Activated T-cell treated with anti-CD3 and anti-CD28 coated beads, Interleukin-2, amount 50 U/mL, for 48 hours (primary cell): ENCODE results near the gene RALGAPB.
"Not testable (repeated sequence)": the region's sequence is repeated elsewhere in the genome, so short reads cannot be mapped to it uniquely, and the experiment has no call there.

Experiments used
- DNase-seq, 2 experiments: peaks; one replicate each; pipeline ENCODE4 v3.0.0-alpha.2; 2020

Gene RALGAPB

DNA sequence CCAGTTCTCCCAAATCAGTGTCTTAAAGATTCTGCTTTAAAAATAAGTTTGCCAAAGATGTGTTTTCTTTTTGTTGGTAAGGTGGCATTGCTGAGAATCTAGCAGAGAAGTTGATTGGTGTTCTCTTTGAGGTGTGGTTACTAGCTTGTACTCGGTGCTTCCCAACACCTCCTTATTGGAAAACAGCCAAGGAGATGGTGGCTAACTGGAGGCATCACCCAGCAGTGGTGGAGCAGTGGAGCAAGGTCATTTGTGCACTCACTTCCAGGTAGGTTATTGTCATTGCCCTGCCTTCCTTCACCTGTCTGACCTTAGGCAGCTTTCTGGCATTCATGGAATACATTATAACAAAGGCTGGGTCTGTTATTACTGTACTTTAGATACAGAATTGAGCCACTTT lies 26.7 kb downstream of the RALGAPB start:
- DNase-seq, result no peak

DNA sequence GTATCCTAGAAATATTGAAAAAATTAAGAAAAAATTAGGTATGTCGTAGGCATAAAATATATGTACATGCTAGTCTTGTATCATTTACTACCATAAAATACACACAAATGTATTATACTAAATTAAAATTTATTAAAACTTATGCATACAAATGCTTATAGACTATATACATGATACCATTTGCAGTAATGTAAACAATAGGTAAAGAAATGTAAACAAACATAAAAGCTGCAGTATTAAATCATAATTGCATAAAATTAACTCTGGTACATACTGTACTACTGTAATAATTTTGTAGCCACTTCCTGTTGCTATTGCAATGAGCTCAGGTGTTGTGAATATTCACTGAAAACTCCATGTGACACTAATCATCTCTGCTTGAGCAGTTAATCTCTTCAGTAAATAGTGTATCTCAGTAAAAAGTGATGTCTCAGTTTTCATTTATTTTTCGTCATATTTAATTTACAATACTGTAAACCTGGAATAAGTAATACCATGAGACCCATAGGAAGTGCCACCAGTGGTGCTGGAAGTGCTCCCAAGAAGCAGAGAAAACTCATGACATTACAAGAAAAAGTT lies 29.3 kb downstream of the RALGAPB start:
- no peak for DNase-seq

DNA sequence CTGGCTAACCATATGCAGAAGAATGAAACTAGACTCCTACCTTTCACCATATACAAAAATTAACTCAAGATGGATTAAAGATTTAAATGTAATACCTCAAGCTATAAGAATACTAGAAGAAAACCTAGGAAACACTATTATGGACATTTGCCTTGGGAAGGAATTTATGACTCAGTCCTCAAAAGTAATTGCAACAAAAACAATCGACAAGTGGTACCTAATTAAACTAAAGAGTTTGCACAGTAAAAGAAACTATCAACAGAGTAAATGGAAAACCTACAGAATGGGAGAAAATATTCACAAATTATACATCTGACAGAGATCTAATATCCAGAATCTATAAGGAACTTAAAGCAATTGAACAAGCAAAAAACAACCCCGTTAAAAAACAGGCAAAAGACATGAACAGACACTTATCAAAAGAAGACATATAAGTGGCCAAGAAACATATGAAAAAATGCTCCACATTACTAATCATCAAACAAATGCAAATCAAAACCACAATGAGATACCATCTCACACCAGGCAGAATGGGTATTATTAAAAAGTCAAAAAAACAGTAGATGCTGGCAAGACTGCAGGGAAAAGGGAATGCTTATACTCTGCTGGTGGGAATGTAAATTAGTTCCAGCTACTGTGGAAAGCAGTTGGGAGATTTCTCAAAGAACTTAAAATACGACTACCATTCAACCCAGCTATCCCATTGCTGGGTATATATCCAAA lies 31.9 kb downstream of the RALGAPB start:
- no peak for DNase-seq

DNA sequence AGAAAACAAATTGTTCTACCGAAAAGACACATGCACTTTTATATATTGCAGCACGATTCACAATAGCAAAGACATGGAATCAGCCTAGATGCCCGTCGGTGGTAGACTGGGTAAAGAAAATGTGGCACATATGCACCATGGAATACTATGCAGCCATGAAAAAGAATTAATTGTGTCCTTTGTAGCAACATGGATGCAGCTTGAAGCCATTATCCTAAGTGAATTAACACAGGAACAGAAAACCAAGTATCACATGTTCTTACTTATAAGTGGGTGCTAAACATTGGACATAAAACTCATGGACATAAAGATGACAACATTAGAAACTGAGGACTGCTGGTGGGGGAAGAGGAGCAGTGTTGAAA lies 32.4 kb downstream of the RALGAPB start:
- DNase-seq, result no peak

DNA sequence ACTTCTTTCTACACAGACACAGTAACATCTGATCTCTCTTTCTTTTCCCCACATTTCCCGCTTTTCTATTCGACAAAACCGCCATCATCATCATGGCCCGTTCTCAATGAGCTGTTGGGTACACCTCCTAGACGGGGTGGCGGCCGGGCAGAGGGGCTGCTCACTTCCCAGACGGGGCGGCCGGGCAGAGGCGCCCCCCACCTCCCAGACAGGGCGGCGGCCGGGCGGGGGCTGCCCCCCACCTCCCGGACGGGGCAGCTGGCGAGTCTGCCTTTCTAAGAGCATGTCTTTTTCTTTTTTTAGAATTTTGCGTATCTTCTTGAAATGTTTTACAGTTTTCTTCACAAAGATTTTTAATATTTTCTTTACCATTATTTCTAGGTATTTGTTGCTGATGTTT lies 39.1 kb downstream of the RALGAPB start:
- not testable (repeated sequence) for DNase-seq

DNA sequence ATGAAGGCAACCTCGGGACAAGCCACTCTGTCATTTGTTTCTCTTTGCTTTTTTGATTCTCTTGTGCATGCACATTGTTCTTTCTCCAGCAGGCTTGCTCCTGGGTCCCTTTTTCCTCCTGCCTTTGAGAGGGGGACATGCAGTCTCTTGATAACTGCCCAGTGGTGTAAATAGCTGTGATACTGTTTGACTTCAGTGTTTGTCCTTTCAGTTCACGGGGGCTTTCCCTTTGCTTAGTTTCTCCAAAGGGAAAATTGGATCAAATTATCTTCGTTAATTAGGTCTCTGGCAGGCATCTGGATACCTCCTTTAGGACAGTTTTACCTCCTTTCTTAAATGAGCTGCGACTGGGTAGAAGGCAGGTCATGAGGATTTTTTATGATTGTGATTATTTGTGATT lies 41.5 kb downstream of the RALGAPB start:
- DNase-seq, result no peak

DNA sequence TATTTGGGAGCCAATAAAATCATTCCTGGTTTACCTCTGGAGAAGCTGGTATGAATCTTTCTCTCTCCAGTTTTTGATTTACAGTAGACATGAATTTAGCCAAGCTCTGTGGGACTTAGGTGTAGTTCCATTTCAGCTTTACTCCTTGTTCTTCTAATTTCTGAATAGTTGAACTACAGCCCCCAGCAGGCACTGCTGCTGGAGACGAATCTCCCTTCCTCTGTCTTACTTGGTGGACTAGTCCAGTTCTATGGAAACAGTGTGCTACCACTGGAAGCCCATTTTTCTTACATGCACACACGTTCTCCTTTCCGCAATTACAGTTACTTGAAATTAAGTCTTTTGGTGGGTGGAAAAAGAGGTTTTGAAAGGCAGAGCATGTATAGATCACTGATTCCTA lies 42.3 kb downstream of the RALGAPB start:
- no peak for DNase-seq

DNA sequence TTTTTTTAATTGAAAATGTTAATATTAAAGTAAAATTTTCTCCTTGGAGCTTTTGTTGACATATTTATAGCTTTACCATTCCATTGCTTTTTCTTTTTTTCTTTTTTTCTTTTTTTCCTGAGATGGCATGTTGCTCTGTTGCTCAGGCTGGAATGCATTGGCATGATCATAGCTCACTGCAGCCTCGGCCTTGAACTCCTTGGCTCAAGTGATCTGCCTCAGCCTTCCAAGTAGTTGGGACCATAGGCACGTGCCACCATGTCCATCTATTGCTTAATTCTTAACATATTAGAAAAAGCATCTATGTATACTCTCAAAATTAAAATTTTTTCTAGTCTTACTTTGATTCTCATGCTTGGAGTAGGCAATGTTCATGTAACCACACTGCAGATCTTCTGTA lies 43.0 kb downstream of the RALGAPB start:
- DNase-seq, result no peak

DNA sequence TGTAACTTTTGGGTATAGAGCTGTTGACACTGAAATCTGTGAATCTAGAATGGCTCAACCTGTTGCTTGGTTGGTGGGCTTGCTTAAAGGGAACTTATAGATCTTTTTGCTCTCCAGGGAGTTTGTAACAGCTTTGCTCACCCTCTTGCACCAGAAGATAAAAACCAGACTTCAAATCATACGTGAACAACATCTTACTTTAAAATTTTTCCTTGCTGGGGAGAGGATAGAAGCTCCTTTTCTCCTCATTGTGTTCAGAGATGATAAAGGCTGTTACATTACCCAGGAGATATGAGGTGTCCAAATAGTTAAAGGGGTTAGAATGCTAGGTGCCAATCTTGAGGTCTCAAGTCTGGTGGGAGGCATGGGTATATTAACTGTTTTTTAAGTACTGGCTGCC lies 46.8 kb downstream of the RALGAPB start:
- no peak for DNase-seq

DNA sequence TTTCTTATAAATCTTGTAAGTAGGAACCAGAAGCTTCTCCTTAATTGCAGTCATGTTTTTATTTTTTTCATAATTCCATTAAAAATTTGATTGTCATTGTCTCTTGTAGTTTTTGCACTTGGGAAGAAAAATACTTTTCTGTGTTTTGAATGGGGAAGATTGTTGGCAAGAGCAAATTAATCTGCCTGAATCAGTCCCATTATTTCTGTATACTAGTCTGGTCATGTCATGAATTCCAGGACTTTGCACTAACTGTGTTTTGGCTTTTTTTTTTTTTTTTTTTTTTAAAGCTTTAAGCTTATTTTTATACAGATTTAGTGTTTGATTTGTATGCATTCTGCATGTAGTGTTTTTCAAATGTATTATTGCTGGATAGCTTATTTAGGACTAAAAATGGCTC lies 47.6 kb downstream of the RALGAPB start:
- DNase-seq, result no peak

DNA sequence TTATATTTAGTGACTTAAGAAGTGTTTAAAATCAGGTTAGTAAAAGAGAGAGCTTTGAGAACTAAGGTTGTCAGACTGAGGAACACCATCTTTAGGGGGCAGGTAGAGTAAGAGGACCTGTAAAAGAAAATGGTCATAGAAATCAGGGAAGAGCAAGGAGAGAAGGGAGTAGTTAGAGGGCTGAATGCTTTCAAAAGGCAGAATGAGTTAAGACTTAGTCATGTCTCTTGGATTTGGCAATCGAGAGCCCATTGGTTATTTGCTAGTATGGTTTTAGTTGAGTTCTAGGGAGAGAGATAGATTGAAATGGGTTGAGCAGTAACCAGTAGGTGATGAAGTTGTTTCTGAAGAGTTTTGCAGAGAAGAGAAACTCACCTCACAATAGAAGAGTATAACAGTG lies 51.1 kb downstream of the RALGAPB start:
- DNase-seq, result no peak

DNA sequence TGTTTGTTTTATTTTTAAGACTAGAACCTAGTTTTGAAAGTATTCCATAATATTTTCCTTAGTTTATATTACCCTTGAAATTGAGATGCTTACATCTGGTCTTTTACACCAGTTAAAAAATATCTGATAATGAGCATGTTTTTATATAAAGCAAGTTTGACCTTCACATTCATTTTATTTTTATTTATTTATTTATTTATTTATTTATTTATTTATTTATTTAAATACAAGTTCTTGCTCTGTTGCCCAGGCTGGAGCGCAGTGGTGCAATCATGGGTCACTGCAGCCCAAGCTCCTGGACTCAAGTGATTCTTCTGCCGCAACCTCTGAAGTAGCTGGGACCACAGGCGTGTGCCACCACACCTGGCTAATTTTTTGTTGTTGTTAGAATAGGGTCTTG lies 55.5 kb downstream of the RALGAPB start:
- DNase-seq, result no peak

DNA sequence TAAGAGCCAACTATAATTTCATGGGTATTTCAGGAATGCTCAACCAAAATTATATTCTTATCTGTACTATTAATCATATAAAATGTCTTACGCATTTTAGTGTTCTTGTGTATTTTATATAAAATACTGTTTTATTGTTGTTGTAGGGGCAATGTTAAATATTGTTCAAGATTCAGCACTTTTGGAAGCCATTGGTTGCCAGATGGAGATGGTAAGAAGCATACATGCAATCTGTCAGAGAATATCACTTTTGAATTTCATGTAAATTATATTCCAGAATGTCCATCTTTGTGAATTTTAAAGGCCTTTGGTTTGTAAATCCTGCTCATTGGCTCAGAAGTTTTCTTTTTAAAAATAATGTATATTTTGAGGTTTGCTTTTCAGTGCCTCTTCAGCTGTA lies 58.4 kb downstream of the RALGAPB start:
- no peak for DNase-seq

DNA sequence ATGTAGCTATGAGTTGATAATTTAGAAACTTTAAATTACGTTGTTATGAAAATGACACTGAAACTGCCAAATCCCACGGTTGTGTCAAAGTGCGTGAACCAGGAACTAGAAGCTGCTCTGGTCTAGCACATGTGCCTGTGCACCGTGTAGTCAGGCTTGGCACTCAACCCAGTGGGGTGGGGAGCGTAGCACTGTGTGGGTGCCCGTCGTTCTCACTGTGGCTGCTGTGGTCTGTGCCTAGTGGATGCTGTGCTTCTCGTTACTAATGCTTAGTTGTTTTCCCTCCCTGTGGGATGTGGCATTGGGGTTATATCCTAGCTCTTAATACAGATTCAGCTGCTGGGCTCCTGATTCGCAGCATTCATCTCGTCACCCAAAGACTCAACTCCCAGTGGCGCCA lies 62.1 kb downstream of the RALGAPB start:
- peak; percentile 36 to 55 for DNase-seq

DNA sequence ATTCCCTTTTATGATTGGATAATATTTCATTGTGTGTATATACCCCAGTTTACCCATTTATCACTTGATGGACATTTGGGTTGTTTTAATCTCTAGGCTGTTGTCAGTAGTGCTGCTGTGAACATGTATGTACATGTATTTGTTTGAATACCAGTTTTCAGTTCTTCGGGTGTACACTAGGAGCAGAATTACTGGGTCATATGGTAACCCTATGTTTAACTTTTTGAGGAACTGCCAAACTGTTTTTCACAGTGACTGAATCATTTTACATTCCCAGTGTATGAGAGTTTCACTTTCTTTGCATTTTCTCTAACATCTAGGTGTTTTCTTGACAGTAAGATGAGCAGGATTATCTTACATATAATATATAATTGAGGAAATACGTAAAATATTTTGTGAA lies 63.7 kb downstream of the RALGAPB start:
- no peak for DNase-seq

DNA sequence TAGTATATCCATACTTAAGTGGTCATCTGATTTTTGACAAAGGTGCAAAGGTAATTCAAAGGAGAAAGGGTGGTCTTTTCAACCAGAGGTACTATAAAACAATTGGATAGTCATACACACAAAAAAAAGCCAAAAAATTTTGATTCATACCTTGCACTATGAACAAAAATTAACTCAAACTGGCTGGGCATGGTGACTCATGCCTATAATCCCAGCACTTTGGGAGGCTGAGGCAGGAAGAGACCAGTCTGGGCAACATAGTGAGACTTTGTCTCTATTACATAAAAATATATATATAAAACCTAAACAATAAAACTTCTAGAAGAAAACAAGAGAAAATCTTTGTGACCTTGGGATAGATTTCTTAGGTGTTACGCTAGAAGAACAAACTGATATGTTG lies 64.5 kb downstream of the RALGAPB start:
- no peak for DNase-seq

DNA sequence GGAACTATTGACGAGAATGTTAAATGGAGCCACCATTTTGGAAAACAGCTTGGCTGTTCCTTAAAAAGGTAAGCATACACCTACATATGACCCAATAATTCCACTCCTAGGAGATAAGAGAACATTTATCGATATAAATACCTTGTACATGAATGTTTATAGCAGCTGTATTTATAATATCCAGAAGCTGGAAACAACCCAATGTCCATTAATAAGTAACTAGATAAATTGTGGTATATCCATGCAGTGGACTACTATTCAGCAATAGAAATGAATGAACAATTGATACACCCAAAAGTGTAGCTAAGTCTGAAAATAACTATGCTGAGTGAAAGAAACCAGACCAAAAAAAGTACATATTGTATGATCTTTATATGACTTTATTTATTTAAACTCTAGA lies 66.1 kb downstream of the RALGAPB start:
- DNase-seq, result no peak

DNA sequence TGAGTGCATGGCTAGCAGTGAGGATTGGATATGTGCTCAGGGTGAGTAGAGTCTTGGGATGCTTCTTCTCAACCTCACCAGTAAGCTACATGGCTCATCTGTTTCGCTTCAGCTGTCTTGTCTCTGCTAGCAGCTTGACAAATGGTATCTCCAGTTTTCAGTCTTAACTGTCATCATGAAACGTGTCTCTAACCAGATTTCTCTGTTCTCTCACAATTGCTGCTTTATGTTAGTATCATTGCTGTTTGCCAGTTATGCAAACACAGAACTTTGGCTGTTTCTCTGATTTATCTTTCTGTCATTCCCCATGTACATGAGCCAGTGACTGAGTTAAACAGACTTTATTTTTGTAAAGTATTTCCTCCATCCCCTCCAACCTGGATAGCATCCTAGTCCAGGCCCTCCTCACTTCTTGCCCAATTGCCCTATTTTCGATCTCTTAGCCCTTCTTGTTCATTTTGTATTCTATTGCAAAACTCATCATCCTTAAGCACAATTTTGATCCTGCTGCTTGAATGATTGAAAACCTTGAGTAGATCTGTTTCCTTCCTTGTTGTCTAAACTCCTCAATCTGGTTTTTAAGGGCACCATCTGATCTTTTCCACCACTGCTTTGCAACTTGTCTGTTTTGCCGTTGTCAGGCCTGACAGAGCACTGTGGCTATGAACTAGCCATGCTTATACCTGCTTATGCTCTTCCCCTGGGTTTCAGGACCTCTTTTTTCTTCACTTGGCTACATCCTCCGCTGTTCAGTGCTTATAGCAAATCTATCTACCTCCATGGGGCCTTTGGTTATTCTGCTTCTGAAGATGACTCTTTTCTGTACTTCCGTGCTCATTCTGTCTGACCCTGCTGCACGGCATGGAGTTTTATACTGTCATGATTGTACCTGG lies 70.6 kb downstream of the RALGAPB start:
- DNase-seq, result no peak

DNA sequence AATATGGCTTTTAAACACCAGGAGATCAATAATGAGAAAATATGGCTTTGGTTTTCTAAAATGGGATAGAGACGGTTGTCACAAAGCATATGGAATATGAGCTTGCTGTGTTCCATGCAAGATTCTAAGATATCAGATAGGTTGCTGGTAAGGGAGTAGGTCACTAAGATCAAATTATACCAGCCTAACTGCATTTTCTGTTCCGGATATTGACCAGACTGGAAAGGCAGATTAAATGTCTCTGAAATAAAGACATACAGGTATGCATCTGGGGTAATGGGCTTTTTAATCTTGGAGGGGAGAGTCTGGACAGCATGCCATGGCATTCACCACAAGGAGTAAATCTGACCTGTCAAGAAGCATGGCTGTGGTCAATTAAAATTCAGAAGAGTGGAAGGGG lies 73.1 kb downstream of the RALGAPB start:
- no peak for DNase-seq

DNA sequence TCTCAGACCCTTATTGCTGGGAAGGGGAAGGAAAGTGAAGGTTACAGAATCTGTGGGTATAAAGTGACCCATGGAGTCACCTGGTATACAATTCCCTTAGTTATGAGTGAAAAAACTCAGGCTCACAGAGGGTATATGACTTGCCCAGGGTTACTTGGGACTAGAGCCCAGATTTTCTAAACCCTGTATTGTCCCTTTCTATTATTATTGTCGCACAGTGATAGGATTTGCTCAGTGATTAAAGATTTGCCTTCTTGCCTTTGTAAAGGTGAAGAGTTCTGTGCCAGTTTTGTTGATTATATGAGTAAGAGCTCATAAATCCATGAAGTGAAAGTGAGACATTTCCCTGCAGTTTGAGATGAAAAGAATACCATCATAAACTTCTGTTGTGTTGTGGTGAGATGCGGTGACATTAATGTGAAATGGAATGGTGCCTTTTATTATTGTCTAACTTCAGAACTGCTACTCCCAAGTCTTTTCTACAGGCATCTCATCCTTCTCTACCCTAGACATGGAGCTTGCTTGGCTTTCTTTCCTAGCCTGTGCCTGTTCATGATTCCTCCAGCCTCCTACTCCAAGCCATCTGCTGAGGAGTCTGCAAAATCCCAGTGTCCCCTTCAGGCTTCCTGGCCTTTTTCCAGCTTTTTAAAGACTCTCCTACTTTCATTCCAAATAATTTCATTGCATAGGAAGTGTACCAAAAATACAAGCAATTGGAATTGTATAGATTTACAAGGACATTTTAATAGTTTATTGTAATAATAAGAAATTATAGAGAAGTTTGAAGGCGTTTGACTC lies 74.8 kb downstream of the RALGAPB start:
- DNase-seq, result no peak

DNA sequence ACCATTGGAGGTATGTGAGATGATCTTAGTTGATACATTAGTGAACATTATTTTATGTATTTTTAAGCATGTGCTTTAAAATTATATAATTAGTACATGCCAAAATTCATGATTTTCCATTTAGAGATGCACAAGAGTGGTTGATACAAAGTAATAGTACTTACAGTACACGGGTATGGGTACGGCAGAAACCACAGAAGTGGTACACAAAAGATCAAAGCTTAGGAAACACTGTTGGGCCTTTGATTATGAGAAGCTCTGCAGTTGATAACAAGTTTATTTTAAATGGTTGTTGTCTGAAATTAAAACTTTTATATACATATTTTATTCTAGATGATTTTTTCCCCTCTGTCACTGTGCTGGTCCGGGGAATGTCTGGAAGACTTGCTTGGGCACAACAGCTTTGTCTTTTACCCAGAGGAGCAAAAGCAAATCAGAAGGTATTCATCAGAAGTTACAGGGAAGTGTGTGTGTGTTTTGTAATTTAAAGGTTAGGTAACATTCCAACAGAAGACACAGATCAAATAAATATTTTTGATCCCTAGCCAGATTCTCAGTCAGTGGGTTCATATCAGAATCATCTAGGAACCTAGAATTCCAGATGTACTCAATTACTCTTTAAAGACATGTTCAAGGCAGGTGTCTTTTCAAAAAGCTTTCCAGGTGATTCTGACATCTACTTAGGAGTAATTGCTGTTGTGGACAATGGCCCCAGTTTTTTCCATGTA lies 75.9 kb downstream of the RALGAPB start:
- DNase-seq, result no peak

DNA sequence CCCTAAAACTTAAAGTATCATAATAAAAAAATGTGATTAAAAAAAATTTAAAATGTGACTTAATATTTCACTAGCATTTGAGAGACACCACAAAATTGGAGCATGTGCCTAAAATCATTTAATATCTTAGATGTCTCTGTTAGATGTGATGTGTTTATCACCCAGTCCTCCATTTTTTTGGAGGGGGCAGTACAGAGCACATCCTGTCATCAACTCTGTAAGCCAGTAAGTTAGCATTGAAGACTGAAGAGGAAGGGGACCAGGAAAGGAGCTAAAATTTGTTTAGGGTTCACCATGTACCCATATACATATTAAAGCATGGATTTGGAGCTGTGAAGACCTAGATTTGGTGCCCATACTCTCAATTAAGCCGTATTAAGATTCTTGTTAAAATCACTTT lies 77.6 kb downstream of the RALGAPB start:
- no peak for DNase-seq
